Gastrocnemius medialis (tissue), 4 donors: ENCODE data around the gene TMEM91.

ENCODE experiments used
- CTCF ChIP-seq, 5 experiments: fragments of 450-650 bp in 3 of 5; fragments of 200-600 bp in 2 of 5; sonication (generic) in 2 of 5; IDR thresholded peaks in 4 of 5; conservative IDR thresholded peaks in 1 of 5; 1 replicate in 4 of 5; 2 replicates in 1 of 5; pipeline ENCODE4 v1.5.1; 2016 to 2019; ENCODE audit warnings: antibody characterized with exemption in 5 of 5, mild to moderate bottlenecking in 3 of 5, moderate library complexity in 3 of 5
- POLR2A ChIP-seq, 2 donors: fragments of 450-650 bp; IDR thresholded peaks; one replicate each; pipeline ENCODE4 v1.6.1; 2017; ENCODE audit warnings: antibody characterized with exemption in 2 of 2, mild to moderate bottlenecking in 2 of 2, moderate library complexity in 2 of 2

- peak; percentile 14 to 41 (median 24) for TF ChIP-seq CTCF (IDR thresholded peaks at IDR 0.05 in 4 of 5, conservative IDR thresholded peaks at IDR 0.05 in 1 of 5)
- TF ChIP-seq POLR2A (IDR thresholded peaks at IDR 0.05) = no peak
These were observed 55.4 kb downstream of the TMEM91 start for GRCh38 chr19:41431426-41432386.
